OCI-LY7 (cell line): ENCODE data around the gene KCNMA1. TPM values are rescaled to one million over a fixed set of nuclear protein-coding genes. Genes with fewer than 3 reads are reported as not detected.

Experiments
- BruUV-seq: library from RNA; stranded (reverse); fragments of 400-500 nt; replicated peaks from 2 replicates; lab custom pipeline; 2021; lab: Mats Ljungman, UMichigan
- CTCF ChIA-PET: fragments of 300-600 bp; sonication (Branson Sonifier 250); formaldehyde crosslinking; loops from one replicate; lab custom pipeline; 2022; ENCODE audit warnings: antibody characterized with exemption; ENCODE audit not compliant: unreplicated experiment; lab: Charles Lee
- POLR2A ChIA-PET: fragments of 300-600 bp; sonication (Branson Sonifier 250); formaldehyde crosslinking; loops from one replicate; lab custom pipeline; 2022; ENCODE audit warnings: antibody characterized with exemption; lab: Charles Lee
- DNase-seq: peaks from one replicate; pipeline ENCODE4 v3.0.0-alpha.2; 2015; ENCODE audit warnings: low spot score
- H2AFZ ChIP-seq: fragments of 200-600 bp; sonication (generic), shearing (Covaris generic); 2 replicates; pipeline ENCODE4 v1.6.1; 2014; ENCODE audit warnings: mild to moderate bottlenecking, antibody characterized with exemption, low read length, moderate library complexity
- H3K27ac ChIP-seq: fragments of 200-600 bp; sonication (generic); 2 replicates; pipeline ENCODE4 v1.5.1; 2014; ENCODE audit warnings: mixed run types, low read depth, mild to moderate bottlenecking, moderate library complexity, low read length, inconsistent platforms; ENCODE audit not compliant: poor library complexity, severe bottlenecking
- H3K36me3 ChIP-seq: fragments of 200-600 bp; sonication (generic); 2 replicates; pipeline ENCODE4 v1.6.1; 2014; ENCODE audit warnings: mild to moderate bottlenecking, antibody characterized with exemption, low read length, moderate library complexity, mixed read lengths; ENCODE audit not compliant: insufficient read depth
- H3K4me1 ChIP-seq: fragments of 200-600 bp; sonication (generic); 2 replicates; pipeline ENCODE4 v1.5.1; 2014; ENCODE audit warnings: mild to moderate bottlenecking, low read length; ENCODE audit not compliant: insufficient read depth, poor library complexity, severe bottlenecking
- H3K4me2 ChIP-seq: fragments of 200-600 bp; sonication (generic); 2 replicates; pipeline ENCODE4 v1.6.1; 2014; ENCODE audit warnings: mild to moderate bottlenecking, low read length
- H3K4me3 ChIP-seq: fragments of 200-600 bp; sonication (generic); 2 replicates; pipeline ENCODE4 v1.5.1; 2014; ENCODE audit warnings: mild to moderate bottlenecking, low read depth, low read length; ENCODE audit not compliant: poor library complexity, severe bottlenecking
- H3K79me2 ChIP-seq: fragments of 200-600 bp; sonication (generic); 2 replicates; pipeline ENCODE4 v1.6.1; 2016; ENCODE audit warnings: low read depth, mild to moderate bottlenecking, low read length, moderate library complexity, mixed read lengths; ENCODE audit not compliant: insufficient read depth
- H3K9me2 ChIP-seq: fragments of 200-600 bp; sonication (generic); 2 replicates; pipeline ENCODE4 v1.6.1; 2016; ENCODE audit warnings: mild to moderate bottlenecking, low read length, mixed read lengths; ENCODE audit not compliant: insufficient read depth
- H3K9me3 ChIP-seq: fragments of 200-600 bp; sonication (generic); 2 replicates; pipeline ENCODE4 v1.6.1; 2014; ENCODE audit warnings: mild to moderate bottlenecking, mixed run types, low read length, mixed read lengths
- H4K20me1 ChIP-seq: fragments of 200-600 bp; sonication (generic); 2 replicates; pipeline ENCODE4 v1.6.1; 2014; ENCODE audit warnings: mild to moderate bottlenecking, antibody characterized with exemption, low read length, moderate library complexity, mixed read lengths; ENCODE audit not compliant: insufficient read depth
- CTCF ChIP-seq: fragments of 200-600 bp; sonication (generic); conservative IDR thresholded peaks from 2 replicates; pipeline ENCODE4 v1.5.1; 2014; ENCODE audit warnings: mild to moderate bottlenecking, antibody characterized with exemption, low read length, moderate library complexity, mixed read lengths
- EZH2phosphoT487 ChIP-seq: fragments of 200-600 bp; sonication (generic); IDR thresholded peaks from 2 replicates; pipeline ENCODE4 v1.6.1; 2018; ENCODE audit warnings: low read depth, borderline replicate concordance, mild to moderate bottlenecking, mixed run types, antibody characterized with exemption, low read length, moderate library complexity, mixed read lengths
- intact Hi-C: fragments of 100-400 bp; cut with micrococcal nuclease; formaldehyde crosslinking; loops from one replicate; pipeline ENCODE4 v1.10.0; 2022; ENCODE audit not compliant: unreplicated experiment
- total RNA-seq, 2 experiments: library from RNA; depleted of rRNA in 1 of 2; stranded (reverse); fragments of >200 nt in 1 of 2; shearing (Covaris generic) in 1 of 2; gene quantifications; 2 replicates each; pipeline ENCODE4 v1.2.3, GENCODE V29; 2014 to 2022

KCNMA1 gene
- total RNA-seq, 2 experiments from 2014 or later = not detected

GRCh38 chr10:77649333-77650331, 12.0 kb upstream of the KCNMA1 start:
- Histone ChIP-seq H4K20me1 (no peaks in the 10 kb centered on the region), H3K36me3 (no peaks in the 10 kb centered on the region), H3K79me2 (no peaks in the 10 kb centered on the region), H3K9me3 (peaks cover 5% of the 10 kb centered on the region; the same call in 1 of the 2 replicates), H3K27ac (no peak overlapping the region), H3K4me2 (no peak overlapping the region), H3K4me1 (no peaks in the 10 kb centered on the region), H2AFZ (no peak overlapping the region), H3K9me2 (no peaks in the 10 kb centered on the region), H3K4me3 (no peak overlapping the region)
- intact Hi-C loops = no loop called here
- no TSS peak for BruUV-seq
- no peak for TF ChIP-seq CTCF
- TF ChIP-seq EZH2phosphoT487 = no peak
- no peak for DNase-seq
- CTCF ChIA-PET = no interaction called here
- POLR2A ChIA-PET = no interaction called here

GRCh38 chr10:77648472-77648871, 10.9 kb upstream of the KCNMA1 start:
- H3K4me3 ChIP-seq = no peak overlapping the region
- H3K9me2 ChIP-seq = no peaks in the 10 kb centered on the region
- no peak for DNase-seq
- POLR2A ChIA-PET = no interaction called here
- intact Hi-C loops = no loop called here
- no peak for TF ChIP-seq EZH2phosphoT487
- no TSS peak for BruUV-seq
- H3K4me1 ChIP-seq = no peaks in the 10 kb centered on the region
- CTCF ChIA-PET = no interaction called here
- no peak overlapping the region for H2AFZ ChIP-seq
- H3K9me3 ChIP-seq = peaks cover 5% of the 10 kb centered on the region; the same call in 1 of the 2 replicates
- H3K79me2 ChIP-seq = no peaks in the 10 kb centered on the region
- H3K27ac ChIP-seq = no peak overlapping the region
- H3K36me3 ChIP-seq = no peaks in the 10 kb centered on the region
- H4K20me1 ChIP-seq = no peaks in the 10 kb centered on the region
- H3K4me2 ChIP-seq = no peak overlapping the region

- DNase-seq = no peak
- H3K79me2 ChIP-seq = no peaks in the 10 kb centered on the region
- no peaks in the 10 kb centered on the region for H4K20me1 ChIP-seq
- no peaks in the 10 kb centered on the region for H3K4me1 ChIP-seq
- intact Hi-C loops = no loop called here
- H3K4me2 ChIP-seq = no peak overlapping the region
- no TSS peak for BruUV-seq
- TF ChIP-seq CTCF (no peak), EZH2phosphoT487 (no peak)
- H3K9me2 ChIP-seq = no peaks in the 10 kb centered on the region
- no peak overlapping the region for H3K4me3 ChIP-seq
- no peak overlapping the region for H2AFZ ChIP-seq
- no peaks in the 10 kb centered on the region for H3K9me3 ChIP-seq
- no peak overlapping the region for H3K27ac ChIP-seq
- ChIA-PET CTCF (no interaction called here), POLR2A (no interaction called here)
- no peaks in the 10 kb centered on the region for H3K36me3 ChIP-seq
Measured at GRCh38 chr10:77647543-77648293, 10.1 kb upstream of the KCNMA1 start.
